Right atrium auricular region (tissue), 2 donors: Measurements from ENCODE around the gene SYNGR4. TPM values are rescaled to one million over a fixed set of nuclear protein-coding genes. Genes with fewer than 3 reads are reported as not detected.

Experiments used
- DNase-seq: peaks from one replicate; pipeline ENCODE4 v3.0.0-alpha.2; 2019; ENCODE audit warnings: low spot score
- H3K27ac ChIP-seq, 2 donors: fragments of 200-600 bp; sonication (generic); 1 replicate in 1 of 2; 2 replicates in 1 of 2; pipeline ENCODE4 v1.5.1; 2016 to 2019
- H3K27me3 ChIP-seq, 2 donors: fragments of 200-600 bp; sonication (generic); one replicate each; pipeline versions ENCODE4 v1.5.1 to v1.6.0; 2017 to 2019
- H3K36me3 ChIP-seq: fragments of 200-600 bp; sonication (generic); one replicate; pipeline ENCODE4 v1.5.1; 2016
- H3K4me1 ChIP-seq, 2 donors: fragments of 200-600 bp; sonication (generic); one replicate each; pipeline versions ENCODE4 v1.5.1 to v1.6.0; 2017 to 2019
- H3K4me3 ChIP-seq, 2 donors: fragments of 200-600 bp; sonication (generic); 1 replicate in 1 of 2; 2 replicates in 1 of 2; pipeline ENCODE4 v1.5.1; 2017 to 2019; ENCODE audit warnings: mild to moderate bottlenecking in 1 of 2, moderate library complexity in 1 of 2
- H3K9me3 ChIP-seq, 2 donors: fragments of 200-600 bp; sonication (generic); one replicate each; pipeline ENCODE4 v1.5.1; 2019
- CTCF ChIP-seq, 2 donors: fragments of 200-600 bp; sonication (generic); IDR thresholded peaks; one replicate each; pipeline ENCODE4 v1.5.1; 2019; ENCODE audit warnings: antibody characterized with exemption in 2 of 2
- total RNA-seq, 2 donors: library from RNA; depleted of rRNA; stranded (reverse); fragments of >200 nt; gene quantifications; one replicate each; pipeline ENCODE4 v1.1.0, GENCODE V29; 2016

SYNGR4 gene
- total RNA-seq, 2 donors from 2014 or later = not detected

- H3K27me3 ChIP-seq = no peaks in the 10 kb centered on the region
- H3K4me3 ChIP-seq = no peak overlapping the region
- no peaks in the 10 kb centered on the region for H3K4me1 ChIP-seq
- no peak for TF ChIP-seq CTCF (IDR thresholded peaks at IDR 0.05)
- no peaks in the 10 kb centered on the region for H3K9me3 ChIP-seq
- no peaks in the 10 kb centered on the region for H3K36me3 ChIP-seq
- no peak for DNase-seq
- no peak overlapping the region for H3K27ac ChIP-seq
Measured at GRCh38 chr19:48340995-48341394, 23.2 kb upstream of the SYNGR4 start.

- no peaks in the 10 kb centered on the region for H3K9me3 ChIP-seq
- no peak overlapping the region for H3K4me3 ChIP-seq
- no peaks in the 10 kb centered on the region for H3K36me3 ChIP-seq
- no peak for DNase-seq
- H3K27me3 ChIP-seq = no peaks in the 10 kb centered on the region
- H3K27ac ChIP-seq = no peak overlapping the region
- H3K4me1 ChIP-seq = no peaks in the 10 kb centered on the region
- no peak for TF ChIP-seq CTCF (IDR thresholded peaks at IDR 0.05)
Measured at GRCh38 chr19:48341515-48342413, 22.4 kb upstream of the SYNGR4 start.

GRCh38 chr19:48342414-48342738 is 21.8 kb upstream of the SYNGR4 start:
- no peak for DNase-seq

GRCh38 chr19:48342841-48343540 is 21.2 kb upstream of the SYNGR4 start:
- peaks cover 0 to 1% of the 10 kb centered on the region in 2 donors for H3K4me1 ChIP-seq
- H3K9me3 ChIP-seq = no peaks in the 10 kb centered on the region
- TF ChIP-seq CTCF (IDR thresholded peaks at IDR 0.05) = no peak

More at GRCh38 chr19:48342414-48342738, 21.8 kb upstream of the SYNGR4 start:
- no peaks in the 10 kb centered on the region for H3K27me3 ChIP-seq
- TF ChIP-seq CTCF (IDR thresholded peaks at IDR 0.05) = no peak
- H3K27ac ChIP-seq = no peak overlapping the region
- no peaks in the 10 kb centered on the region for H3K36me3 ChIP-seq
- no peaks in the 10 kb centered on the region for H3K4me1 ChIP-seq
- H3K4me3 ChIP-seq = no peak overlapping the region
- H3K9me3 ChIP-seq = no peaks in the 10 kb centered on the region

GRCh38 chr19:48344892-48345291 is 19.3 kb upstream of the SYNGR4 start:
- DNase-seq = no peak
- H3K27ac ChIP-seq = no peak overlapping the region
- no peaks in the 10 kb centered on the region for H3K9me3 ChIP-seq
- H3K36me3 ChIP-seq = no peaks in the 10 kb centered on the region
- H3K27me3 ChIP-seq = no peaks in the 10 kb centered on the region
- no peak for TF ChIP-seq CTCF (IDR thresholded peaks at IDR 0.05)
- no peak overlapping the region for H3K4me3 ChIP-seq
- peaks cover 0 to 7% of the 10 kb centered on the region in 2 donors for H3K4me1 ChIP-seq

More at GRCh38 chr19:48342841-48343540, 21.2 kb upstream of the SYNGR4 start:
- Histone ChIP-seq H3K36me3 (no peaks in the 10 kb centered on the region), H3K4me3 (no peak overlapping the region), H3K27ac (no peak overlapping the region), H3K27me3 (no peaks in the 10 kb centered on the region)
- no peak for DNase-seq
